ENCODE measurements around the gene GAGE10. TPM values are rescaled to one million over a fixed set of nuclear protein-coding genes. Genes with fewer than 3 reads are reported as not detected.

Gene GAGE10
- total RNA-seq, 1 experiment from 2014 or later = not detected

- no peak for DNase-seq (ENCODE audit: low read depth, low spot score)
- POLR2A ChIA-PET = interaction anchor here (0.8 to 1.0 kb wide), 4 partner anchors 11 to 84 kb away, joined by 3 to 12 read pairs (median 4); no protein-coding TSS in a partner anchor
- H3K9ac ChIP-seq (ENCODE audit: low read length) = peak overlapping the region; percentile 68
- H2AFZ ChIP-seq (ENCODE audit: low read depth, low read length, poor library complexity, severe bottlenecking) = no peak overlapping the region
- peaks cover 3% of the 10 kb centered on the region; the same call in 1 of the 2 replicates for H3K79me2 ChIP-seq (ENCODE audit: insufficient read depth, low read length)
- peak overlapping the region; percentile 79 for H3K4me2 ChIP-seq (ENCODE audit: low read length)
- no peak for TF ChIP-seq FOSL1 (IDR thresholded peaks at IDR 0.05; ENCODE audit: low read depth)
- TF ChIP-seq POLR2A (IDR thresholded peaks at IDR 0.05; ENCODE audit: borderline replicate concordance, extremely low read depth, insufficient read depth, insufficient read length) = peak; percentile 45
- TF ChIP-seq ELF1 (IDR thresholded peaks at IDR 0.05; ENCODE audit: borderline replicate concordance, low read depth) = no peak
- no peak for TF ChIP-seq JUND (IDR thresholded peaks at IDR 0.05)
- TF ChIP-seq CEBPB (IDR thresholded peaks at IDR 0.05; ENCODE audit: low read depth) = no peak
- TF ChIP-seq MAX (IDR thresholded peaks at IDR 0.05) = no peak
- TF ChIP-seq ZFX (IDR thresholded peaks at IDR 0.05) = no peak
- no peaks in the 10 kb centered on the region for H3K9me2 ChIP-seq (ENCODE audit: insufficient read depth)
- RAD21 ChIA-PET (ENCODE audit: low non-redundant PET in 1 of 2, low total read pairs in 2 of 2, uncharacterized antibody in 2 of 2, unreplicated experiment in 2 of 2) = no interaction called here
- intact Hi-C loops (cut with micrococcal nuclease) = loop anchor here (2.0 kb wide), 1 partner anchor 78 kb away; no protein-coding TSS in a partner anchor
- CTCF ChIA-PET = interaction anchor here (0.8 to 1.0 kb wide), 2 partner anchors 23 to 76 kb away, joined by 4 read pairs; no protein-coding TSS in a partner anchor
- peaks cover 8 to 24% of the 10 kb centered on the region in 2 experiments for H3K4me1 ChIP-seq (ENCODE audit: control insufficient read depth in 1 of 2, insufficient read depth in 2 of 2, low read length in 2 of 2)
- H3K27me3 ChIP-seq (ENCODE audit: insufficient read depth, low read length) = no peaks in the 10 kb centered on the region
- peak overlapping the region; percentile 74 for H3K27ac ChIP-seq (ENCODE audit: low read depth, low read length)
- no peaks in the 10 kb centered on the region for H3K36me3 ChIP-seq (ENCODE audit: control insufficient read depth in 1 of 2, insufficient read depth in 2 of 2, low read length in 2 of 2)
- no peaks in the 10 kb centered on the region for H3K9me3 ChIP-seq (ENCODE audit: control insufficient read depth in 1 of 2, insufficient read depth in 1 of 2, low read depth in 1 of 2, low read length in 2 of 2)
- peak overlapping the region; percentile 61 to 66 for H3K4me3 ChIP-seq (replicated peaks in 1 of 2; ENCODE audit: low read depth in 1 of 2, low read length in 2 of 2)
- no peaks in the 10 kb centered on the region for H4K20me1 ChIP-seq (ENCODE audit: insufficient read depth)
- no peak for ATAC-seq
- BruUV-seq (replicated peaks) = TSS peak; percentile 98
Observed at GRCh38 chrX:49268702-49269009, 34.8 kb upstream of the GAGE10 start.

- intact Hi-C loops (cut with micrococcal nuclease) = loop anchor here (2.0 kb wide), 1 partner anchor 78 kb away; no protein-coding TSS in a partner anchor
- ATAC-seq (peak; percentile 89), DNase-seq (ENCODE audit: low read depth, low spot score) (peak; percentile 96)
- peak overlapping the region; percentile 61 to 66 for H3K4me3 ChIP-seq (replicated peaks in 1 of 2; ENCODE audit: low read depth in 1 of 2, low read length in 2 of 2)
- no TSS peak for BruUV-seq (replicated peaks)
- no peaks in the 10 kb centered on the region for H3K27me3 ChIP-seq (ENCODE audit: insufficient read depth, low read length)
- CTCF ChIA-PET = interaction anchor here (0.8 to 1.0 kb wide), 2 partner anchors 23 to 76 kb away, joined by 4 read pairs; no protein-coding TSS in a partner anchor
- RAD21 ChIA-PET (ENCODE audit: low non-redundant PET in 1 of 2, low total read pairs in 2 of 2, uncharacterized antibody in 2 of 2, unreplicated experiment in 2 of 2) = no interaction called here
- no peaks in the 10 kb centered on the region for H4K20me1 ChIP-seq (ENCODE audit: insufficient read depth)
- H3K27ac ChIP-seq (ENCODE audit: low read depth, low read length) = peak overlapping the region; percentile 74
- H2AFZ ChIP-seq (ENCODE audit: low read depth, low read length, poor library complexity, severe bottlenecking) = no peak overlapping the region
- H3K4me1 ChIP-seq (ENCODE audit: control insufficient read depth in 1 of 2, insufficient read depth in 2 of 2, low read length in 2 of 2) = peaks cover 8 to 24% of the 10 kb centered on the region in 2 experiments
- peak overlapping the region; percentile 79 for H3K4me2 ChIP-seq (ENCODE audit: low read length)
- H3K36me3 ChIP-seq (ENCODE audit: control insufficient read depth in 1 of 2, insufficient read depth in 2 of 2, low read length in 2 of 2) = no peaks in the 10 kb centered on the region
- H3K79me2 ChIP-seq (ENCODE audit: insufficient read depth, low read length) = peaks cover 3% of the 10 kb centered on the region; the same call in 1 of the 2 replicates
- peak; percentile 85 for TF ChIP-seq POLR2AphosphoS5 (IDR thresholded peaks at IDR 0.05; ENCODE audit: low read depth, low read length)
- peak; percentile 43 for TF ChIP-seq TCF7L2 (IDR thresholded peaks at IDR 0.05; ENCODE audit: borderline replicate concordance, extremely low read depth, insufficient read depth, insufficient read length)
- no peak for TF ChIP-seq ZFX (IDR thresholded peaks at IDR 0.05)
- H3K9me2 ChIP-seq (ENCODE audit: insufficient read depth) = no peaks in the 10 kb centered on the region
- H3K9me3 ChIP-seq (ENCODE audit: control insufficient read depth in 1 of 2, insufficient read depth in 1 of 2, low read depth in 1 of 2, low read length in 2 of 2) = no peaks in the 10 kb centered on the region
- peak overlapping the region; percentile 68 for H3K9ac ChIP-seq (ENCODE audit: low read length)
- POLR2A ChIA-PET = interaction anchor here (0.8 to 1.0 kb wide), 4 partner anchors 11 to 85 kb away, joined by 3 to 12 read pairs (median 4); no protein-coding TSS in a partner anchor
Observed at GRCh38 chrX:49269010-49269766, 34.3 kb upstream of the GAGE10 start.
